ENCODE measurements around the gene ZBTB7B. TPM values are rescaled to one million over a fixed set of nuclear protein-coding genes. Genes with fewer than 3 reads are reported as not detected.

The ZBTB7B gene
- total and polyA plus RNA-seq, 2 donors (not counting 1 experiment from before 2014, with no cell fraction given): 55.7 to 67.3 TPM

- H3K4me1 ChIP-seq (ENCODE audit: control insufficient read depth in 2 of 2, insufficient read depth in 2 of 2, low read length in 2 of 2): no peaks in the 10 kb centered on the region
- peaks cover 7% of the 10 kb centered on the region for H3K4me1 Mint-ChIP-seq
- DNase-seq: no peak
- no peak overlapping the region for H3K27ac Mint-ChIP-seq
- no peak for ATAC-seq (ENCODE audit: low read depth)
- no peak overlapping the region for H3K4me3 ChIP-seq (ENCODE audit: control extremely low read depth in 1 of 5, extremely low read depth in 1 of 5, insufficient read depth in 1 of 5, low read depth in 2 of 5, low read length in 4 of 5)
- no peak overlapping the region for H3K9ac ChIP-seq (ENCODE audit: low read length)
- no peak overlapping the region for H3K27ac ChIP-seq (ENCODE audit: low read length in 2 of 2)
- H3K79me2 ChIP-seq (ENCODE audit: control insufficient read depth, insufficient read depth, low read length): no peaks in the 10 kb centered on the region
- ChIA-PET POLR2A (no interaction called here), CTCF (interaction anchor here (8.1 to 16.6 kb wide), 2 partner anchors 19 to 42 kb away, joined by 77 to 370 read pairs; partner anchors contain the start of gene EFNA4)
- H3K4me3 Mint-ChIP-seq: no peak overlapping the region
- peaks cover 11% of the 10 kb centered on the region for H3K27me3 Mint-ChIP-seq
- peaks cover 0 to 10% (median 0%) of the 10 kb centered on the region in 4 experiments for H3K27me3 ChIP-seq (replicated peaks in 1 of 4; ENCODE audit: control extremely low read depth in 1 of 4, control insufficient read depth in 3 of 4, insufficient read depth in 4 of 4, low read length in 3 of 4)
- intact Hi-C loops (cut with micrococcal nuclease): no loop called here
- TF ChIP-seq CTCF (IDR thresholded peaks at IDR 0.05) (no peak), EZH2 (IDR thresholded peaks at IDR 0.05; ENCODE audit: borderline replicate concordance, insufficient read depth, low read depth, low read length, poor library complexity, severe bottlenecking) (no peak)
- H4K20me1 ChIP-seq (ENCODE audit: control insufficient read depth, insufficient read depth, low read length, poor library complexity, severe bottlenecking): no peaks in the 10 kb centered on the region
- no peaks in the 10 kb centered on the region for H3K9me3 ChIP-seq (ENCODE audit: control extremely low read depth in 1 of 3, control insufficient read depth in 2 of 3, insufficient read depth in 1 of 3, low read length in 2 of 3)
- no peak overlapping the region for H2AFZ ChIP-seq (ENCODE audit: insufficient read depth, low read depth, low read length, poor library complexity, severe bottlenecking)
- H3K36me3 ChIP-seq (replicated peaks in 1 of 2; ENCODE audit: control extremely low read depth in 1 of 2, control insufficient read depth in 1 of 2, extremely low read depth in 1 of 2, insufficient read depth in 2 of 2, low read length in 1 of 2): no peaks in the 10 kb centered on the region
- 85% methylated on average over 5 of the region's 5 CpGs for WGBS (ENCODE audit: insufficient coverage)
- H3K9me3 Mint-ChIP-seq (ENCODE audit: insufficient read depth): no peaks in the 10 kb centered on the region
- H3K4me2 ChIP-seq (replicated peaks; ENCODE audit: low read depth, low read length, poor library complexity, severe bottlenecking): no peak overlapping the region
Observed at GRCh38 chr1:155042789-155043188, 40.2 kb downstream of the ZBTB7B start.

- H3K79me2 ChIP-seq (ENCODE audit: control insufficient read depth, insufficient read depth, low read length): no peaks in the 10 kb centered on the region
- ATAC-seq (ENCODE audit: low read depth): no peak
- no peak overlapping the region for H3K4me2 ChIP-seq (replicated peaks; ENCODE audit: low read depth, low read length, poor library complexity, severe bottlenecking)
- intact Hi-C loops (cut with micrococcal nuclease): no loop called here
- peaks cover 7% of the 10 kb centered on the region for H3K4me1 Mint-ChIP-seq
- no peak overlapping the region for H2AFZ ChIP-seq (ENCODE audit: insufficient read depth, low read depth, low read length, poor library complexity, severe bottlenecking)
- ChIA-PET CTCF (interaction anchor here (0.7 to 16.6 kb wide), 11 partner anchors 19 to 698 kb away, joined by 3 to 370 read pairs (median 6); partner anchors contain the start of genes EFNA4, KRTCAP2, PBXIP1 and SLC50A1), POLR2A (interaction anchor here (0.6 to 0.8 kb wide), 2 partner anchors 11 to 18 kb away, joined by 3 to 4 read pairs; no protein-coding TSS in a partner anchor)
- no peak overlapping the region for H3K27ac ChIP-seq (ENCODE audit: low read length in 2 of 2)
- no peaks in the 10 kb centered on the region for H3K9me3 ChIP-seq (ENCODE audit: control extremely low read depth in 1 of 3, control insufficient read depth in 2 of 3, insufficient read depth in 1 of 3, low read length in 2 of 3)
- no peak overlapping the region for H3K9ac ChIP-seq (ENCODE audit: low read length)
- H4K20me1 ChIP-seq (ENCODE audit: control insufficient read depth, insufficient read depth, low read length, poor library complexity, severe bottlenecking): no peaks in the 10 kb centered on the region
- H3K9me3 Mint-ChIP-seq (ENCODE audit: insufficient read depth): no peaks in the 10 kb centered on the region
- H3K4me1 ChIP-seq (ENCODE audit: control insufficient read depth in 2 of 2, insufficient read depth in 2 of 2, low read length in 2 of 2): no peaks in the 10 kb centered on the region
- WGBS (ENCODE audit: insufficient coverage): 85% methylated on average over 6 of the region's 12 CpGs
- H3K36me3 ChIP-seq (replicated peaks in 1 of 2; ENCODE audit: control extremely low read depth in 1 of 2, control insufficient read depth in 1 of 2, extremely low read depth in 1 of 2, insufficient read depth in 2 of 2, low read length in 1 of 2): no peaks in the 10 kb centered on the region
- DNase-seq: no peak
- no peak overlapping the region for H3K27ac Mint-ChIP-seq
- no peak overlapping the region for H3K4me3 Mint-ChIP-seq
- TF ChIP-seq EZH2 (IDR thresholded peaks at IDR 0.05; ENCODE audit: borderline replicate concordance, insufficient read depth, low read depth, low read length, poor library complexity, severe bottlenecking) (no peak), CTCF (IDR thresholded peaks at IDR 0.05) (no peak)
- no peak overlapping the region for H3K4me3 ChIP-seq (ENCODE audit: control extremely low read depth in 1 of 5, extremely low read depth in 1 of 5, insufficient read depth in 1 of 5, low read depth in 2 of 5, low read length in 4 of 5)
- H3K27me3 Mint-ChIP-seq: peaks cover 8% of the 10 kb centered on the region
- H3K27me3 ChIP-seq (replicated peaks in 1 of 4; ENCODE audit: control extremely low read depth in 1 of 4, control insufficient read depth in 3 of 4, insufficient read depth in 4 of 4, low read length in 3 of 4): peaks cover 0 to 5% (median 0%) of the 10 kb centered on the region in 4 experiments
Observed at GRCh38 chr1:155043301-155043702, 40.7 kb downstream of the ZBTB7B start.
